Fibroblast of skin of scalp (primary cell): ENCODE data around the gene PLEKHG3. TPM values are rescaled to one million over a fixed set of nuclear protein-coding genes. Genes with fewer than 3 reads are reported as not detected.
A peak's percentile ranks its signal among the peaks of the same experiment; 100 is the strongest.
"Not testable (repeated sequence)": the region's sequence is repeated elsewhere in the genome, so short reads cannot be mapped to it uniquely, and the experiment has no call there.

Experiments used
- DNase-seq: peaks from one replicate; pipeline ENCODE4 v3.0.0-alpha.2; 2013
- polyA plus RNA-seq, 2 experiments: library from polyadenylated mRNA; unstranded; fragments of 120-200 nt; gene quantifications; one replicate each; pipeline ENCODE4 v1.2.1, GENCODE V29; 2013; ENCODE audit not compliant: insufficient read length in 2 of 2

The PLEKHG3 gene
- polyA plus RNA-seq (2013, experiment 1 of 2; ENCODE audit: insufficient read length): 39.2 TPM
- 30.6 TPM for polyA plus RNA-seq (2013, experiment 2 of 2; ENCODE audit: insufficient read length)

DNA sequence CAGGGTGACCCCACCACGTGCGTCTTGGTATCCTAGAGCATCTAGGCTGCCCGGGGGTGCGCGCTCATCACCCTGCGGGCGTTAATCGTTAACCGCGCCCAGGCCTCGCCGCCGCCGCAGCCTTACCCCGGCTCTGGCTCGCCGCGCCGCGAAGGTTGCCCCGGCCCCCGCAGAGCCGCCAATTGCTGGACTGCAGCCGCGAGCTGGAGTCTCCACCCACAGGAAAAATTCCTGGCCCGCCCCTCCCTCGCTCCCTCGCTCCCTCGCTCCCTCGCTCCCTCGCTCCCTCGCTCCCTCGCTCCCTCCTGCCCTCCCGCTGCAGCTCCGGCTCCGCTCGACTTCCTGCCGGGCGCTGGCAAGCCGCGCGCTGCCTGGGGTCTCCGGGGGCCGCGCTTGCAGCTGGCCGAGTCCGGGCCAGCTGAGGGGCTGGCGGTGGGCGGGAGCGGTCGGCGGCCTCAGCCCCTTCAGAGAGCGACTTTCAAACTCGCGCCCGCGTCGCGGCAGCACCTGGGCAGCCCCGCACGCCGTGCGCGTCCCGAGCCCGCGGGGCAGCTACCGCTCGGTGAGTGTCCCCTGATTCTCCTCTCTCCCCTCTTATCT lies at the start of gene PLEKHG3:
PLEKHG3 (plus strand) TSS at position 282 of the 600 bp plus-strand sequence. CDS start 23,208 bp downstream, outside the sequence.
- peak; percentile 80 for DNase-seq

DNA sequence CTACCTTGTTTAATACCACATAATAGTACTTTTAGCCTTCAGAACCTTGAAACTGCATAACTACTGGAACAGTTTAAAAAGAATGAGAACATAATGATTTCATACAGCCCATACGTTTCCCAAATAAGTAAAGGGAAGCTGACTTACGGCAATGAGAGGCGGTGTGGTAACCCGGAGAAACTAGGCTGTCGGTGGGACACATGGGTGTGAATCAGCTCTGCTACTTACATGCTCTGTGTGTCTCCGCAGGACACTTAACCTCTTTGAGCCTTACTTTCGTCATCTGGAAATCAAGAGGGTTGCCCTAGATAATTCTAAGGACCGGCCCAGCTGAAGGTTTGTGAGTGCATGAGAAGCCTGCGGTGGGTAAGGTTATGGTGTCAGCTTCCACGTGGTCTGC lies 49.3 kb upstream of the PLEKHG3 start:
- peak; percentile 50 for DNase-seq

DNA sequence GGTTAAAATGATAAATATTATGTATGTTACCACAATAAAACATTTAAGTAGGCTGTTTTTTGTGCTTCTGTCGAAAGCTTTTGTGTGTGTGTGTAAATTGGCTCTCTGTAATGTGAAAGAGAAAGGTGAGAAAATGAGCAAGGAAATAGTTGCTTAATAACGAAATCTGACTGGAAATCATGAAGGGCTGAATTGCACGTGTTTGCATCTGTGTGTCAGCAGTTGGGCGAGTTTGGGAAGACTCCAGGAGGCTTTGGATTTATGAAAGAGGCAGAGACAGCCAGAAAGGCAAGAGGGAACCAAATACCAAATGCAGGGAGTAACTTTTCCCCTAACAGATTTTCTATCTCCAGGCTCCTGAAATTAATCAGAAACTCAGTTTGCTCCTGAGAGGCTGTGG lies 47.2 kb upstream of the PLEKHG3 start:
- DNase-seq: peak; percentile 86

DNA sequence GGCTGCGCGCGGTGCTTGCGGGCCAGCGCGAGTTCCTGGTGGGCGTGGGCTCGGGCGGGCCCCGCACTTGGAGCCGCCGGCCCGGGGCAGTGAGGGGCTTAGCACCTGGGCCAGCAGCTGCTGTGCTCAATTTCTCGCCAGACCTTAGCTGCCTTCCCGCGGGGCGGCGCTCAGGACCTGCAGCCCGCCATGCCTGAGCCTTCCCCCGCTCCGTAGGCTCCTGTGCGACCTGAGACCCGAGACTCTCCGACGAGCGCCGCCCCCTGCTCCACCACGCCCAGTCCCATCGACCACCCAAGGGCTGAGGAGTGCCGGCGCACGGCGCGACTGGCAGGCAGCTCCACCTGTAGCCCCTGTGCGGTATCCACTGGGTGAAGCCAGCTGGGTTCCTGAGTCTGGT lies 46.0 kb upstream of the PLEKHG3 start:
- DNase-seq: no peak

DNA sequence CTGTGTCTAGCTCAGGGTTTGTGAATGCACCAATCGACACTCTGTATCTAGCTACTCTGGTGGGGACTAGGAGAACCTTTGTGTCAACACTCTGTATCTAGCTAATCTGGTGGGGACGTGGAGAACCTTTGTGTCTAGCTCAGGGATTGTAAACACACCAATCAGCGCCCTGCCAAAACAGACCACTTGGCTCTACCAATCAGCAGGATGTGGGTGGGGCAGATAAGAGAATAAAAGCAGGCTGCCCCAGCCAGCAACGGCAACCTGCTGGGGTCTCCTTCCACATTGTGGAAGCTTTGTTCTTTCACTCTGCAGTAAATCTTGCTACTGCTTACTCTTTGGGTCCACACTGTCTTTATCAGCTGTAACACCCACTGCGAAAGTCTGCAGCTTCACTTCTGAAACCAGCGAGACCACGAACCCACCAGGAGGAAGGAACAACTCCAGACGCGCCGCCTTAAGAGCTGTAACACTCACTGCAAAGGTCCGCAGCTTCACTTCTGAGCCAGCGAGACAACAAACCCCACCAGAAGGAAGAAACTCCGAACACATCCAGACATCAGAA lies 45.4 kb upstream of the PLEKHG3 start:
- DNase-seq: not testable (repeated sequence)

DNA sequence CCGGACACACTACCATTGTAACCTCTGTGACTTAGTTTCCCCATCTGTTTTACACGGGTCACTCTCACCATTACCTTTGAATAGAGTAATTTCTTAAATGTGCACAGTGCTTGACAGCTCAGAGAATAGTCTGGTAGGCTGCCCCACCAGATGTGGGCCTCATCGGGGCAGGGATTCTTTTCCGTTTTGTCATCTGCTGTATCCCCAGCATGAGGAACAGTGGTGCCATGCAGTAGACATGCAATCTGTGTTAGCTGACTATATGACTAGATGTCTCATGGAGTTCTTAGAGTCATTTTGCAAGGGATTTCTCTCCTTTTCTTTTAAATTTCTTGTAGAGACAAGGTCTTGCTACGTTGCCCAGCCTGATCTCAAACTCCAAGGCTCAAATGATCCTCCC lies 44.9 kb upstream of the PLEKHG3 start:
- peak; percentile 82 for DNase-seq

DNA sequence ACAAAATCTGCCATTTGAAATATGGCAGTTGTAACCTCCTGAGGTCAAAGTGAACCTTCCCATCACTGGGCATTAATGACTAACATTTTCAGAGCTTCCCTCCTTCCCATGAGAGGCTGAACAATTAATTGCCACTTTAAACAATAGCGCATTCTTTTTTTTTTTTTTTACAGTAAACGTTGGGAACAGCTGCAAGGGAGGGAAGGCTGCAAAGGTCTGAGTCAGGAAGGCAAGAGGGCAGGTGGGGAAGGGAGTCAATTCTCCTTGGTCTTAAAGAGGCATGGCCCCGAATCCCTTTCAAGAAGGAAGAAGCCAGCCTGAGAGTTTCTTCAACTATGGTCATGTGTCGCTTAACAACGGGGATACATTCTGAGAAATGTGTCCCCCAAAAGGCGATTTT lies 41.0 kb upstream of the PLEKHG3 start:
- no peak for DNase-seq

DNA sequence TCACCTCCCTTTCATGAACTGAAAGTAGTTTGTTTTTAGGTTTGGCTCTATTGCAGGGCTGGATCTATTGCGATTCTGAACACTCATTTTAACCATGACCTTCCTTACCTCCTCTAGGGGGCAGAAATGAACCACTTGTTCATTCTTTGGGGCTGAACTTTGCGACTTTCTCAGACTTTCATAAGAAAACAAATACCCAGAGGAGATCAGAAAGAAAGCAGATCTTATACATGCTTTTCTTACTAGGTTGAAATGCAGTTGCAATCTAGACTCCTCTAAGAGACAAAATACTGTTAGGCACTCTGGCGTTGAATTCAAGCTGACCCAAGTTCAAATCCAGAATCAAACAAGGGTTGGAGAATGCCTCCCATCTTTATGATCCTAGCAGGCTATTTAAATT lies 32.6 kb upstream of the PLEKHG3 start:
- peak; percentile 83 for DNase-seq

DNA sequence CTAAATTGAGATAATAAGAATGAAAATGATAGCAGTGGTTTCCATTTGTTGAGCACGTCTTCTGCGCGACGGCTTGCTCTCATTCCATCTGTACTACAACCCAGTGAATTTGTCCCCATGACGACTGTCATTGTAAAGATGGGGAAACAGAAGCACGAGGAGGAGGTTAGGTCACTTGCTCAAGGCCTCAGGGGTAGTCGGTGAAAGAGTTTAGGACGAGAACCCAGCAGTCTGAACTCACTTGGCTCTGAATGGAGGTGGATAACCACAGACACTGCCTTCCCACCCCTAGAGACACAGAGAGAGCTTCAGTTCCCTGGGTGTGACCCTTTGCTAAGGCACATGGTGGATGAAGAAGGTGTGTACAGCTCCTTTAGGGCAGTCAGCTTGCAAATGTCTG lies 30.9 kb upstream of the PLEKHG3 start:
- no peak for DNase-seq

DNA sequence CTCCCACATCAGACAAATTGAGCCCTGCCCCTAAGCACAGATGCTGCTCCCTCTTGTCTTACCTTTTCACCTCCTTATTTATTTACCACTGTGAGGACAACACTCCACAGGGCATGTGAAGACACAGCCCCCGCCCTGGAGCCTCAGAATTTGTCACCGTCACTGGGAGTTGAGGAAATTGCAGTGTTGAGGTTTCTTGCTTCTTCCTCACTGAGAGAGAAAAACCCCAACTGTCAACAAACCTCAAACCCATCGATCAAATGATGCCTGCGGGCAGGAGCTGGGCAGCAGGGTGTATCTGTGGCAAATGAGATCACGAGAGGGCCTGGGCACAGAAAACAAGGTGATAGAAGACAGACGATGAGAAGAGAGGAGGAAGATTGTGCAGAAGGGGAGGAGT lies 30.5 kb upstream of the PLEKHG3 start:
- DNase-seq: peak; percentile 57

DNA sequence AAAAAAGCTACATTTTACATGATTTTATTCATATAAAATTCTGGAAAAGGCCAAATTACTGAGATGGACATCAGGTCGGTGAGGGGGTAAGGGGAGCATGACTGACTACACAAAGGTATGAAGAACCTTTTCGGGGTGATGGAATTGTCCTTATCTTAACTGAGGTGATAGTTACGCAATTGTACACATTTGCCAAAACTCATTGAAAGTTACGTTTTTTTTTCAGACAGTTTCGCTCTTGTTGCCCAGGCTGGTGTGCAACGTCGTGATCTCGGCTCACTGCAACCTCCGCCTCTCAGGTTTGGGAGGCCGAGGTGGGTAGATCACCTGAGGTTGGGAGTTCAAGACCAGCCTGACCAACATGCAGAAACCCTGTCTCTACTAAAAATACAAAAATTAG lies 29.4 kb upstream of the PLEKHG3 start:
- DNase-seq: no peak

DNA sequence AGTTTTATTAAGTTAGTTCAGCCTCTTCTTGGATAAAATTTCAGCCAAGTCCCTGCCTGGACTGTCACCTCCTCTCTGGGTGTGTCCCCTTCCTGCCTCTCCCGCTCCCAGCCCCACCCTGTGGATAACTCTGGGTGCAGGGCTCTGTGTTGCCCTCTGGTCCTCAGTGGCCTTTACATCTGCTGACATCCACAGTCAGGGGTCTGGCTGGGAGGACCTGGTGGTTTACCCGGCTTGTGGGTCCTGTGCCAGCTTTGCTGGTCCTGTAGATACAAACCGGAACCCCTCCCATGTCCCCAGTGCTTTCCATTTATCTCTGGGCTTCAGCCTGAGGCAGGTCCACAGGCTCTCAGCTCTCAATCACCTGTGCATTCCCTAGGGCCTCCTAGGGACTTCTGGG lies 28.9 kb upstream of the PLEKHG3 start:
- no peak for DNase-seq

DNA sequence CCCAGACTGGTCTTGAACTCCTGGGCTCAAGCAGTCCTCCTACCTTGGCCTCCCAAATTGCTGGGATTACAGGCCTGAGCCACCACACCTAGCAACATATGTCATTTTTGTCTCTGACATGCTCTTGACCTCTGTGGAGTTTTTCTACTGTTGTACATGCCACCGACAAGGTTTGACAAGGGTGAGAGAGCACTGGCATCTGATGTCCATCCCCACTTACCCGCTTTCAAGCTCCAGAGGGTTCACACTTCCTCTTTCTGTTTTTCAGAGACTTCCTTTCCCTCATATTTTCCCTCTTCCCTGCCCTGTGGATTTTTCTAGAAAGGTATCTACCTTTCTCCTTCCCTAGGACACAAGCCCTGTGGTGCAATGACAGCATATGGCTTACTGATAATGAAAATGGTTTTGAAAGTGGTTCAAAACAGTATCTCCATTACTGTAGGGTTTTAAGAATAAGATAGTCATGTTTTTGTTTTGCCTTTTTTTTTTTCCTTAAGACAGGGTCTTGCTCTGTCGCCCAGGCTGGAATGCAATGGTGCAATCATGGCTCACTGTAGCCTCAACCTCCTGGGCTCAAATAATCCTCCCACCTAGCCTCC lies 27.7 kb upstream of the PLEKHG3 start:
- DNase-seq: no peak

DNA sequence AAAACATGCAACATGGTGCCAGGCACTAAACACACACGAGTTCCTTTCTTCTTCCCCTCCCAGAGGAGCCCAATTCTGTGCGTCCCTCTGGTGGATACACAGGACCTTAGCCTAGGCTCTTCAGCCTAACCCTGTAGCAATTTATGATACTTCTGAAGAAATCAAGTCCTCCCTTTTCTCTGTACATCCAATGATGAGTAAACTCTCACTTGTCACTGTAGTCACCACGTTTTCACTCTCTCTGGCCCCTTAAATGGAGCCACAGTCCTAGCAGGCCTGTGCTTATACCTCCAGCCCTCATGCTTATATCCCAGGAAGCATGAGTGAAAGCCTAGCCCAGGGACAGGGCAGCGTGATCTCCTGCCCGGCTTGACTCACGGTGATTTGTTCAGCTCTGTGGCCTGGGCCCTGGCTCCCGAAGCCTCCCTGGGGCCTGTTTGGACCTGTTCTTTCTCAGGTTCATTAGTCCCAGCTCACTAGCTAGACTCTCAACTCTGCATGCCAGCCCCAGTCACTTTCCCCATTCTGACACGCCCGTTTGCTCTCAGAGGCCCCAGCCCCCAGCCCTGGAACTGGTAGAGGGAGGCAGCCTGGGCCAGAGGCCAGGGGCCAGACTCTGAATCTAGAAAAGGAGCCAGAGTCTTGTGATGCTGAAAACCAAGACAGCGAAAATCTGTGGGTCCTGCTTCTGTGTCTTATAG lies 24.1 kb upstream of the PLEKHG3 start:
- DNase-seq: no peak

DNA sequence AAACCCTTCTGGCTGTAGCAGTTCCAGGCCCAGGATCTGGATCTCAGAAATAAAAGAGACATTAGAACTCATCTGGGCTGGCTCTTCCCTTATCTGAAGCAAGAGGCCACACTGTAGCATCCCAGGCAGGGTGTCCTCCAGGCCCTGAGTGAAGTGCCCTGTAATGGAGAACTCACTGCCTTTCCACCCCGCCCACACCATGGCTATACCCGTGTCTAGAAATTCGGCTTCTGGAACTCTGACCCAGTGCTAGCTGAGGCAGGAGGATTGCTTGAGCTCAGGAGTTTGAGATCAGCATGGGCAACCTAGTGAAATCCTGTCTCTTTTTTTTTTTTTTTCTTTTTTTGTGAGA lies 23.5 kb upstream of the PLEKHG3 start:
- DNase-seq: no peak

DNA sequence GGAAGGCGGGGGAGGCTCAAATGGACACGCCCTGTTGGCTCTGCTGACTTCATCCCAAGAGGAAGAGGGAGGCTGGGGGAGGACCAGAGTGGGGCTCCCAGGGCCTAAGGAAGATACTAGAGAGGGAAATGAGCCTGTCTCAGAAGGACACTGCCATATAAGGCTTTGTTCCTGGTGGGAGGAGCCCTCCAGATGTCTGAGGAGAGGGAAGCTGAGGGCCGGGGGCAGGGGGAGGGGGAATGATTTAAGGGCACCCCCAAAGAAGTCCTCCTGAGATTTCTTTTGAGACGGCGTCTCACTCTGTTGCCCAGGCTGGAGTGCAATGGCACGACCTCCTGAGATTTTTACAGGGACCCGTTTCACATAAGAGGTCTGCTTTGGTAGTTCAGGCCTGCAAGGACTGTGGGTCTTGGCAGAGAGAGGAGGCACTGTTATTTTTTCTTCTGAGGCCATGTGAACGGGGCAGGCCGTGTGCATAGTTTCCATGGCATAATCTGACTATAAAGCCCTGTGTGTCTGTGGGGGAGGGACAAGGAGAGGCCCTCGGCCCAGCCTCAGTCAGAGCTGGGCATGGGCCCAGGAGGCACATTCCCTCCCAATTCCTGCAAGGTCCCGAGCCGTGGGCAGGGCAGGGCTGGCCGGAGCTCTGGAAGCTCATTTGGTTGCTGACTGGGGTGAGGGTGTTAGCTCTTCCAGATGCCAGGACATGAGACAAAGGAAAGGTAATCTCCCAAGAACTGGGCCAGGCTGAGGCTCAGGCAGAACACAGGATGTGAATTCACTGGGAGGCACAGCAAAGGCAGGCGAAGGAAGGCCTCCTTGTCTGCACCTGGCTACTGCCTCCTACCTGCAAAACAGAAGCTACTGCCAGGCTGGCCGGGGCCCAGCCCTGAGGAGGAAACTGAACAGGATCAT lies 22.2 kb upstream of the PLEKHG3 start:
- peak; percentile 87 for DNase-seq

DNA sequence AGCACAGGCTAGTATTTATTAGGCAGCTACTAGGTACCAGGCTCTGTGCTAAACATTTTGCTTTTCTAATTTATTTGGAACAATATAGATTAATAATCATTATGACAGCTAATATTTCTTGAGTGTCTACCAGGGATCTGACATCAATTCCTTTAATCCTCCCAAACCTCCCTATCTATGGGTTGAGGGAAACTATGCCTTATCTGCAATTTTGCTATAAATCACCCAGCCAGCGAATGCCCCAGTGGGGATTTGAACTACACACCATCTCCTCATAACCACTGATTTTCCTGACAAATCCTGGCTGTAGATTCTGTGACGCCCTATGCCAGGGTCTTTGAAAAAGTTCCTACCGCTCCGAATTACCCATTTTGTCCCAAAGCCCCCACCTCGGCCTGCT lies 21.4 kb upstream of the PLEKHG3 start:
- no peak for DNase-seq

DNA sequence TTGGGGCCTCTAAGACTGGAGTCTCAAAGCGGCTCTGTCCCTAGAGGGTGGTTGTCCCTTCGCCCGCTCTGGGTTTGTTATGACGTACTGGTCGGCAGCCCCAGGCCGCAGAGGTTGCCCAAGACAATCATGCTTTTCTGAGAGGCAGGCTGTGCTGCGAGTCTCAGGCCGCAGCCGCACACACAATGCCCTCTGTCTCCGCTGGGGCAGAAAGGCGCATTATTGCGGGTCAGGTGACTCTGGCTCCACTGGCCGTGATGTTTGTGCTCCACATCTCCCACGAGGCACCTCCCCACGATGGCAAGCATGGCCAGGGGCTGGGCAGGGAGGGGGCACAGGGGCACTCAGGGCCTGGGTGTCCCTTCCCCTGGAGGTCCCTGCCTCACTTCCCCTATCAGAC lies 21.0 kb upstream of the PLEKHG3 start:
- DNase-seq: no peak

DNA sequence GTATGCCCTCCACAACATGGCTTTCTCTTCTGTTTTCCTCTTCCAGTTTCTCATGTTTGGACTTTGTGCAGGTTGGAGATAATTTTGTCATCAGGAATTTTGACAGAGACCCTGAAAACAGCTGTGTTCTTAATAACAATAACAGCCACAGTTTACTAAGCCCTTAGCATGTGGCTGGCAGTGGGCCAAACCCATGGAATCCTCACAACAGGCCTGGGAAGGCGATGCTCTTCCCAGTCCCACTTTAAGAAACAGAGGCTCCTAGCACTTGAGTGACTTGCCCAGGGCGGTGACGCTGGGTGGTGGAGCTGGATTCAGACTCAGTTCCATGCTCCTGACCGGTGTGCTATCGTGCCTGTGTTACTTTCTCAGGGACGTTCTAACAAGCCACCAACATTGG lies 20.1 kb upstream of the PLEKHG3 start:
- peak; percentile 81 for DNase-seq

DNA sequence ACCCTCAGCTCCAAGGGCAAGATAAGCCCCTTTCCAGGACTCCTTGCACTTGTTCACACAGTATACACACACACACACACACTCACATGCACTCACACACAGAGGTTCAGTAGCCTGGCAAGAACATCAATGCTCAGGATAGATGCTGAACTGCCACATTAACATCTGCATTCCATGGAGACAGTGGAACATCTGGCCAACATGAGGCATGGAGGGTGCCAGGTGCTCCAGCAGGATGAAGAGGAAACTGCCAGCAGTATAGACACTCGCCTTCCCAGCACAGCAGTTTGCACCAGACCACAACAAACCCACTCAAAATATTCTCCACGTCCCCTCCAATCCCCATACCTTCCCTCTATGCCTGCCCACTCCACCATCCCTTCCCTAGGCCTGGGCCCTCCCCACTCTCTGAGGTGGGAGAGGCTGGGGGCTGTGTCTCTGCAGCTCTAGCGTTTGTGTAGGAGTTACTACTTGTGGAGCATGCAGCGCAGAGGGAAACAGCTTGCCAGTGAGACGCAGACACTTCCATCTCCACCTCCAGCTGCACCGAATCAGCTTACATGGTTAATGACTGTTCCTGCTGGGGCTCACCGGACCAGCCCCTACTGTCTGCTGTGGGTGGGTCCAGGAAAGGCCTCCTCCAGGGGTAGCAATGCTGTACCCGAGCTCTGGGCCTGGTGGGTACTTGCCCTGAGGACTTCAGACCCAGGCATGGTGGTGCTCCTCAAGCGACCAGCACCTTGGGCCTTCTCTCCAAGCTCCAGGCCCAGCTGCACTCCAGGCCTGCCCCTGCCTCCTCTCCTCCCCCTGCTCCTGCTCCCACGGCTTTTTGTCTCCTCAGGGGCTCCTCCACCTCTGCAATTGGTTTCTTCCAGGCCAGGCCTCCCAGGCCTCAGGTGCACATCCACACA lies 18.6 kb upstream of the PLEKHG3 start:
- no peak for DNase-seq

DNA sequence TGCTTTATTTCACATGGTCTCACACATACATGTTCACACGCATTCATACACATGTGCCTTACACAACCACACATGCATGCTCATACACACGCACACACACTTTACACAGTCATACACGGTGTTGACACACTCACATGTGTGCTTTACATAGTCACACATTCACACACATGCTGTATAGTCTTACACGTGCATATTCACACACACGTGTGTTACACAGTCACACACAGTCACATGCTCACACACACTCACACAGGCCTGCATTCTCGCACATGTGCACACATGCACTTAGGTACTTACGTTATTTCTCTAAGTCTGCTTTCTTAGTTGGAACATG lies 18.0 kb upstream of the PLEKHG3 start:
- DNase-seq: no peak

DNA sequence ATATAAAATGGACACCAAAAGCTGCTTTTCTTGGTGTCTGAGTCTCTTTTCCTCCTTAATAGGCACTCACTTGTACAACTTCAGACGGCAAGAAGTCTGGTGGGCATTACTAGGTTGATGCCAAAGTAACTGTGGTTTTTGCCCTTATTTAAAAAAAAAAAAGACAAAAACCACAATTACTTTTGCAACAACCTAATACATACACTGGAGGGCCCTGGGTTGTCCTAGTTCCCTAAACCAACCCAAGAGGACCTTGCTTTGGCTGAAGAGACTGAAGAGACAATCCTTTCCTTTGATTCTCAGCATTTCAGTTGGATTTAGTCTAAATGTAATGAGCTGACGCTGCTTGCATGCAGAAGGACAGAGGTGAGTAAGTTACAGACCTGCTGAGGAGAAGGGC lies 16.2 kb upstream of the PLEKHG3 start:
- DNase-seq: no peak
